Measurements from ENCODE around the gene ARHGAP28. TPM values are rescaled to one million over a fixed set of nuclear protein-coding genes. Genes with fewer than 3 reads are reported as not detected.
"Not testable (repeated sequence)": the region's sequence is repeated elsewhere in the genome, so short reads cannot be mapped to it uniquely, and the experiment has no call there.

The ARHGAP28 gene
- total RNA-seq, 1 donor from 2014 or later: 7.6 TPM

- no peaks in the 10 kb centered on the region for H3K27me3 ChIP-seq
- TF ChIP-seq POLR2A (IDR thresholded peaks at IDR 0.05): no peak
- TF ChIP-seq POLR2AphosphoS5 (IDR thresholded peaks at IDR 0.05; ENCODE audit: insufficient read depth in 1 of 2, low read depth in 1 of 2): no peak
- TF ChIP-seq CTCF (IDR thresholded peaks at IDR 0.05): no peak
- no peak overlapping the region for H3K27ac ChIP-seq
- no peaks in the 10 kb centered on the region for H3K4me1 ChIP-seq
- H3K36me3 ChIP-seq: no peaks in the 10 kb centered on the region
- no peak overlapping the region for H3K4me3 ChIP-seq
- intact Hi-C loops (cut with DNase I): no loop called here
- DNase-seq (ENCODE audit: extremely low spot score in 2 of 2): no peak
- no peaks in the 10 kb centered on the region for H3K9me3 ChIP-seq
These were observed 113.8 kb downstream of the ARHGAP28 start for GRCh38 chr18:6843308-6843707.

- H3K27me3 ChIP-seq; H3K36me3 ChIP-seq; H3K27ac ChIP-seq; H3K4me1 ChIP-seq; H3K4me3 ChIP-seq; DNase-seq (ENCODE audit: extremely low spot score in 2 of 2); intact Hi-C loops (cut with DNase I); H3K9me3 ChIP-seq: not testable (repeated sequence)
These were observed 116.0 kb downstream of the ARHGAP28 start for GRCh38 chr18:6845521-6845920.

- intact Hi-C loops (cut with DNase I): no loop called here
- no peaks in the 10 kb centered on the region for H3K27me3 ChIP-seq
- no peak overlapping the region for H3K27ac ChIP-seq
- H3K4me3 ChIP-seq: no peak overlapping the region
- no peak for DNase-seq (ENCODE audit: extremely low spot score in 2 of 2)
- TF ChIP-seq POLR2AphosphoS5 (IDR thresholded peaks at IDR 0.05; ENCODE audit: insufficient read depth in 1 of 2, low read depth in 1 of 2) (no peak), POLR2A (IDR thresholded peaks at IDR 0.05) (no peak), CTCF (IDR thresholded peaks at IDR 0.05) (no peak)
- H3K9me3 ChIP-seq: no peaks in the 10 kb centered on the region
- H3K4me1 ChIP-seq: no peaks in the 10 kb centered on the region
- H3K36me3 ChIP-seq: peaks cover 0 to 12% of the 10 kb centered on the region in 2 donors
These were observed 120.9 kb downstream of the ARHGAP28 start for GRCh38 chr18:6850396-6850795.

GRCh38 chr18:6851480-6851879 is 122.0 kb downstream of the ARHGAP28 start:
- TF ChIP-seq CTCF (IDR thresholded peaks at IDR 0.05) (no peak), POLR2AphosphoS5 (IDR thresholded peaks at IDR 0.05; ENCODE audit: insufficient read depth in 1 of 2, low read depth in 1 of 2) (no peak), POLR2A (IDR thresholded peaks at IDR 0.05) (no peak)
- H3K9me3 ChIP-seq: no peaks in the 10 kb centered on the region

GRCh38 chr18:6854811-6855210 is 125.3 kb downstream of the ARHGAP28 start:
- intact Hi-C loops (cut with DNase I): no loop called here
- TF ChIP-seq CTCF (IDR thresholded peaks at IDR 0.05) (no peak), POLR2A (IDR thresholded peaks at IDR 0.05) (no peak), POLR2AphosphoS5 (IDR thresholded peaks at IDR 0.05; ENCODE audit: insufficient read depth in 1 of 2, low read depth in 1 of 2) (no peak)

More at GRCh38 chr18:6851480-6851879, 122.0 kb downstream of the ARHGAP28 start:
- no peak overlapping the region for H3K27ac ChIP-seq
- no peaks in the 10 kb centered on the region for H3K4me1 ChIP-seq
- peaks cover 0 to 12% of the 10 kb centered on the region in 2 donors for H3K36me3 ChIP-seq
- intact Hi-C loops (cut with DNase I): no loop called here
- no peak overlapping the region for H3K4me3 ChIP-seq
- no peaks in the 10 kb centered on the region for H3K27me3 ChIP-seq
- DNase-seq (ENCODE audit: extremely low spot score in 2 of 2): no peak

More at GRCh38 chr18:6854811-6855210, 125.3 kb downstream of the ARHGAP28 start:
- DNase-seq (ENCODE audit: extremely low spot score in 2 of 2): no peak
- Histone ChIP-seq H3K4me3 (no peak overlapping the region), H3K27ac (no peak overlapping the region), H3K27me3 (no peaks in the 10 kb centered on the region), H3K9me3 (no peaks in the 10 kb centered on the region), H3K36me3 (peaks cover 0 to 12% of the 10 kb centered on the region in 2 donors), H3K4me1 (no peaks in the 10 kb centered on the region)

All from vagina (tissue), 2 donors.